Stimulated activated naive B cell treated with anti-CD40 and anti-IgM and Interleukin-4, amounts not matched to agents 10 μg/mL and 1 μg/mL and 100 μg/mL, for 72 hours (primary cell): Measurements from ENCODE around the gene PSMD6.
A peak's percentile ranks its signal among the peaks of the same experiment; 100 is the strongest.

Experiments
- ATAC-seq, 2 donors: fragments of 150-1000 bp; cut with Tn5 transposase; replicated peaks; 2 replicates each; pipeline ENCODE4 v1.10.0; 2021; ENCODE audit warnings: moderate library complexity in 1 of 2
- DNase-seq: peaks from one replicate; pipeline ENCODE4 v3.0.0; 2021
- H3K27ac Mint-ChIP-seq: one replicate; pipeline ENCODE4 v1.8.0; 2022; ENCODE audit warnings: mild to moderate bottlenecking, mixed read lengths
- H3K27me3 Mint-ChIP-seq, 2 donors: one replicate each; pipeline ENCODE4 v1.8.0; 2022; ENCODE audit warnings: mixed read lengths in 2 of 2
- H3K36me3 Mint-ChIP-seq, 2 donors: one replicate each; pipeline ENCODE4 v1.8.0; 2022; ENCODE audit warnings: mixed read lengths in 2 of 2, mild to moderate bottlenecking in 1 of 2
- H3K4me1 Mint-ChIP-seq, 2 donors: one replicate each; pipeline ENCODE4 v1.8.0; 2022; ENCODE audit warnings: mixed read lengths in 2 of 2, mild to moderate bottlenecking in 1 of 2
- H3K4me3 Mint-ChIP-seq, 2 donors: one replicate each; pipeline ENCODE4 v1.8.0; 2022; ENCODE audit warnings: mild to moderate bottlenecking in 2 of 2, mixed read lengths in 2 of 2, moderate library complexity in 1 of 2
- H3K9me3 Mint-ChIP-seq, 2 donors: one replicate each; pipeline ENCODE4 v1.8.0; 2022; ENCODE audit warnings: mixed read lengths in 2 of 2, mild to moderate bottlenecking in 1 of 2

Gene PSMD6

DNA sequence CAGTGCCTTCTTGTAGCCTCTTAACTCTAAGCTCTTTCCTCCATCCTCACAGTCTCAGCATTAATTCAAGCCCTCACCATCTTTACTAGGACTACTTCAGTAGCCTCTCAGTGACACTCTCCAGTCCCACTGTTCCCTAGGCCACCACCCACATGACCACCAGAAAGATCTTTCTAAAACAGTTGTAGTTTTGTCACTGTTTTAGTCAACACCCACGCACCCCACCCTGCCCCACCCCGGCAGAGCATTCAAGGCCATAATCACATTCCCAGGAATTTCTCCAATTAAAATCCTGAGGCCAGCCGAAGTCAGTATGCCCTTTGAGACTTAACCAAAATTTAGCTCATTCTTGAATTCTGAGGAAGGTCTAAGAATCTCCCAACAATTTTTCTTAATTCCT lies 31.2 kb upstream of the PSMD6 start:
- H3K4me1 Mint-ChIP-seq, result peaks cover 4% of the 10 kb centered on the region in 2 donors
- no peaks in the 10 kb centered on the region for H3K9me3 Mint-ChIP-seq
- peaks cover 39 to 52% of the 10 kb centered on the region in 2 donors for H3K27me3 Mint-ChIP-seq
- H3K36me3 Mint-ChIP-seq, result no peaks in the 10 kb centered on the region
- H3K4me3 Mint-ChIP-seq, result no peak overlapping the region
- DNase-seq (no peak), ATAC-seq (no peak)
- H3K27ac Mint-ChIP-seq, result no peak overlapping the region

GRCh38 chr3:64053581-64053980 lies 30.3 kb upstream of the PSMD6 start:
- ATAC-seq, result no peak
- Mint-ChIP-seq H3K4me1 (peaks cover 3 to 5% of the 10 kb centered on the region in 2 donors), H3K27ac (no peak overlapping the region), H3K27me3 (peaks cover 40 to 55% of the 10 kb centered on the region in 2 donors), H3K36me3 (no peaks in the 10 kb centered on the region), H3K4me3 (no peak overlapping the region), H3K9me3 (no peaks in the 10 kb centered on the region)
- no peak for DNase-seq

DNA sequence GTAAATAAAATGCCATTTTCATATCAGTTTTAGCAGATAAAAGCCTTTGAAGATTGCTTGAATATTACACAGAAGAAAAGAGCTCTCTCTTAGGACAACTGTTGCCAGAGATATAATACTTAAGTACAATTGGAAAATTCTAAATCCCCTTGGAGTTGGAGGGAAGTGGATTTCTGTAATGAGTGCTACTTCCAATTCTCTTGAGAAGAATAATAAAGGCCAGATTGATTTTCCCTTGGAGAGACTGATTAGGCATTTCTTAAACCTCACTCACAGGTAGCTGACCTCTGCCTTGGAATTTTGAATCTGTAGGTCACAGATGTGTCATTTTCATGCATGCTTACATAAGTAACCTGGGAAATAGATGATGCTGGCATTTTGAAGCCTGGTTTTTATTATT lies 29.8 kb upstream of the PSMD6 start:
- no peak for DNase-seq
- peaks cover 4 to 8% of the 10 kb centered on the region in 2 donors for H3K4me1 Mint-ChIP-seq
- H3K4me3 Mint-ChIP-seq, result no peak overlapping the region
- no peaks in the 10 kb centered on the region for H3K9me3 Mint-ChIP-seq
- no peaks in the 10 kb centered on the region for H3K36me3 Mint-ChIP-seq
- no peak overlapping the region for H3K27ac Mint-ChIP-seq
- ATAC-seq, result no peak
- peaks cover 35 to 55% of the 10 kb centered on the region in 2 donors for H3K27me3 Mint-ChIP-seq

DNA sequence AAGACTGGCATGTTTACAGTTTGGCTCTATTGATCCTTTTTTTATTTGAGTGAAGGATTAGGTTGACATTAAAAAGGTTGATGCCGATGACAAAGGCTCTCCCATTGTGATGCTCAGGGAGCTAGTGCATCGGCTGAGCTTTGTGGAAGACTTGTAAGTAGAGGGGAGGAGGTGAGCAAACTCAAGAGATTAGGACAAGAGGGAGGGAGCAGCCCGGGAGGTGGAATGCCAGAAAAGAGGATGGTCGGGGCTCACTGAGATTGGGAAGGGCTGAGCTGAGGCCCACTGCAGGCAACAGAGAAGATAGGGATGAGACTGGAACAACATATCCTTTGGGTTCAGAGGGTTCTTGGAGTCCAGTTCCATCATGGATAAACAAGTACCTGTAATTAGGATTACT lies 26.5 kb upstream of the PSMD6 start:
- Mint-ChIP-seq H3K9me3 (no peaks in the 10 kb centered on the region), H3K27me3 (peaks cover 21 to 46% of the 10 kb centered on the region in 2 donors), H3K4me1 (peaks cover 4 to 8% of the 10 kb centered on the region in 2 donors), H3K27ac (no peak overlapping the region), H3K36me3 (no peaks in the 10 kb centered on the region), H3K4me3 (no peak overlapping the region)
- ATAC-seq, result no peak
- DNase-seq, result no peak

DNA sequence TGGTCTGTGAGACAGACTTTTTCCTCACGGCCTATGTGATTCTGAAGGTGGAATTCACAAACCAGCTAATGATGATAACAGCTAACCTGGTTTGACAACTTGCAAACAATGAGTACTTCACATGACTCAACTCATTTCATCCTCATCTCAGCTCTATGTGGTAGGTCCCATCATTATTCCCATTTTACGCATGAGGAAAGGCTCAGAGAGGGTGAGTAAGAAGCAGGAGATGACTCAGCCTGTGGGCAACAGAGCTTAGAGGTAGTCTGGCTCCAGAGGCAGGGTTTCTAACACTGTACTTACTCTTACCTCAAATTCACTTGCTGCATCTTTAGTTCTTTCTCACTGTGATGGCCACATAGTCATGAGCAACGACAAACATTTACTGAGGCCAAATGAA lies 25.8 kb upstream of the PSMD6 start:
- peaks cover 4 to 8% of the 10 kb centered on the region in 2 donors for H3K4me1 Mint-ChIP-seq

DNA sequence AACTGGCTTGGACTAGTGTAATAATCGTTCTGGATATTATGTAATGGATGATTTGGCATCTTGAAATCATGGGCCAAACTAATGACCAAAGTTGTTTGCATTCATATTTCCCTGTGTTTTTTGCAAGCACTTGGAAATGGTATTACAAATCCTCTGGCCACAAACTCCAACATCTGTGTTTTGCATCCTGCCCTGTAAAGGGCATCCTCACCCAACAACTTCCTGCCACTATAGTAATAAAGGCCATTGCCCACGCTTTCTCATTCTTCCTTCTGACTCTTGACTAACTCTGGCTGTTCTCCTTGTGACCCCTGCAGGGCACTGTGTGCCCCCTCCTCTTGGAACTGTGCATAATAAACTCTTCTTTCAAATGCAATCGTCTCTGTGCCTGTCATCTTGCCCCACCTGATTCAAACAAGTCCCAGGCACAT lies 25.4 kb upstream of the PSMD6 start:
- H3K27me3 Mint-ChIP-seq, result peaks cover 21 to 47% of the 10 kb centered on the region in 2 donors
- H3K4me1 Mint-ChIP-seq, result peaks cover 4 to 8% of the 10 kb centered on the region in 2 donors
- no peaks in the 10 kb centered on the region for H3K36me3 Mint-ChIP-seq
- H3K27ac Mint-ChIP-seq, result no peak overlapping the region
- peak; percentile 57 to 59 for ATAC-seq
- no peak for DNase-seq
- no peaks in the 10 kb centered on the region for H3K9me3 Mint-ChIP-seq
- no peak overlapping the region for H3K4me3 Mint-ChIP-seq

More for the DNA sequence above, 25.8 kb upstream of the PSMD6 start:
- H3K9me3 Mint-ChIP-seq, result no peaks in the 10 kb centered on the region
- H3K27me3 Mint-ChIP-seq, result peaks cover 21 to 43% of the 10 kb centered on the region in 2 donors
- no peak overlapping the region for H3K4me3 Mint-ChIP-seq
- ATAC-seq, result peak; percentile 29 to 46
- H3K36me3 Mint-ChIP-seq, result no peaks in the 10 kb centered on the region
- no peak overlapping the region for H3K27ac Mint-ChIP-seq
- no peak for DNase-seq

- ATAC-seq (no peak), DNase-seq (no peak)
- peaks cover 21 to 47% of the 10 kb centered on the region in 2 donors for H3K27me3 Mint-ChIP-seq
- H3K9me3 Mint-ChIP-seq, result no peaks in the 10 kb centered on the region
- H3K27ac Mint-ChIP-seq, result no peak overlapping the region
- no peaks in the 10 kb centered on the region for H3K36me3 Mint-ChIP-seq
- peaks cover 4 to 8% of the 10 kb centered on the region in 2 donors for H3K4me1 Mint-ChIP-seq
- H3K4me3 Mint-ChIP-seq, result no peak overlapping the region
Measured at GRCh38 chr3:64047787-64048186, 24.5 kb upstream of the PSMD6 start.

DNA sequence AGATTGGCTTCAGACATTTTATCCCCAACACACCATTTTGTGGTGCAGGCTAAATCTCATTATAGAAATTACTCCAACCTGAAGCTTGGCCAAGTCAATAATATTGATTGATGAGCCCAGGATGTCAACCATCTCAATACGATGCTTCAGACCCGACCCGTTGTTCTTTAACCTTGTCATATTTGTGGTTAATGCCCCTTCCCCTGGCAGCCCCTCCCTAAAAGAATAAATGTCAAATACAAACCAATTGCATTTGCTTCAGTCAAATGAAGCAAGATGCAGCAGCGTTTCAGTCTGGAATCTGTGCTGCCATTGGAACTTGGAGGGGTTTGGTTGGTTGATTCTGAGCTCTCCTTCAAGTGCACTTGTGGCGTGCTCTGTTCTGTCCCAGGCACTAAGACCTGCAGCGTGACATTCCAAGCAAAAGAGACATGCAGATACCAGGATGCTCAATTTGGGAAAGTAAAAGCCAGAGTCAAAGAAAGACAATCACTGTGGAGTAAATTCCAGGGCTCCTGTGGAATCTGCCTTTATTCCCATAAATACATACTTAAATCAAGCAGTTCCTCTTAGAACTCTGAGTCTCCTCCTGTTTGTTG lies 23.8 kb upstream of the PSMD6 start:
- Mint-ChIP-seq H3K4me3 (no peak overlapping the region), H3K27me3 (peaks cover 21 to 47% of the 10 kb centered on the region in 2 donors), H3K36me3 (no peaks in the 10 kb centered on the region), H3K4me1 (peaks cover 4 to 8% of the 10 kb centered on the region in 2 donors), H3K9me3 (no peaks in the 10 kb centered on the region), H3K27ac (no peak overlapping the region)
- DNase-seq (no peak), ATAC-seq (no peak)

DNA sequence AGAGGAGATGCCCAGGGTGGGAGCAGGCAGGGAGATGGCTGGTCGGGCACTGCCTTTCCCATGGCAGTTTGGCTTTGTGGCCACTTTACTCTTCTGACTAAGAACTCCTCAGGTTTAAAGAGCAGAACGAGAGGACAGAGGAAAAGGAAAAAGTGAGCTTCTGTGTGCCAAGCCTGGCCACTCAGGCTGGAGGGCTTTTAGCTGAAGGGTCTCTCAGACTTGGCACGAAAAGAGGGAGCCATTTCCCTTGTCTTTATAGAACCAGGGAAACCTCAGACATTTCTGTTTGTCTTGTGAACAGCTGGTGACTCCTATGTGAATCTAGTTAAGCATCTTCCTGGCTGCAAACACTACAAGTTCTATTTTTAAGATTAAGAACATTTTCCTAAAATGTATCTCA lies 23.3 kb upstream of the PSMD6 start:
- no peak for DNase-seq
- Mint-ChIP-seq H3K9me3 (no peaks in the 10 kb centered on the region), H3K4me3 (no peak overlapping the region), H3K27me3 (peaks cover 21 to 47% of the 10 kb centered on the region in 2 donors), H3K27ac (no peak overlapping the region), H3K36me3 (no peaks in the 10 kb centered on the region), H3K4me1 (peaks cover 4 to 8% of the 10 kb centered on the region in 2 donors)
- ATAC-seq, result no peak

- Mint-ChIP-seq H3K27ac (no peak overlapping the region), H3K36me3 (no peaks in the 10 kb centered on the region), H3K4me3 (no peak overlapping the region), H3K27me3 (peaks cover 10 to 23% of the 10 kb centered on the region in 2 donors), H3K9me3 (peaks cover 0 to 2% of the 10 kb centered on the region in 2 donors), H3K4me1 (peaks cover 16 to 27% of the 10 kb centered on the region in 2 donors)
- DNase-seq (no peak), ATAC-seq (no peak)
Measured at GRCh38 chr3:64042952-64043351, 19.7 kb upstream of the PSMD6 start.

DNA sequence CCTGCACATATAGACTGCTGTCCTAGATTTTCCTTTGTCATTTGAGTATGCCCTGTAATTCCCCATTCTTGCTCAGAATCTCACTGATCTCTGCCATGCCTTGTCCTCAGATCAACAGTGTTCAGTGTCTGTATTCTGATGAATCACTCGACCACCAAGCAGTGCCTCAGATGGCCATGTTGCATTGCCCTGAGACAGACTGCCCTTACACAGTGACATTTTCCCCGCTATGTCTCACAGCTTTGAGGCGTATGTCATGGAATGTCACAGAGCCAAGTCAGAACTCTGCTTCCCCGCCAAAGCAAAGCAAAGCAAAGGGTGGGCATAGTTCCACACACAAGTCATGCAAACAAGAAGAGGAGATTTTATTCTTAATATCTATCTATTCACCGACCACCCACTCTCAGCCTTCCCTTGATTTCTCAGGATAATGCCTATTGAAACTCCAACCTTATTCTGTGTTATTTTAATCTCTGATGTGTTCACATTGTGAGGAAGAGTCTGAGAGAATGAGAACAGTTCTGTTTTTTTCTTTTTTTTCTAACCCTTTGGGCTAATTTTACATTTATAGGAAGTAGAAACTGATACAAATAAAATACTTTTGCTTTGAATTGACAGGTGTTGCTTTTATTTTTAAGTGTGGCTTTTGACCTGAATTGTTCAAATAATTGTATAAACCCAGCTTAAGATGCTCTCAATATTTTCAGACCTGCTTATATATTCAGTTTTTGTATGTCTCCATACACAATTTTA lies 16.9 kb upstream of the PSMD6 start:
- H3K4me1 Mint-ChIP-seq, result peaks cover 15 to 28% of the 10 kb centered on the region in 2 donors
- no peak overlapping the region for H3K27ac Mint-ChIP-seq
- no peak overlapping the region for H3K4me3 Mint-ChIP-seq
- ATAC-seq (peak; percentile 12 to 46), DNase-seq (no peak)
- peaks cover 0 to 7% of the 10 kb centered on the region in 2 donors for H3K27me3 Mint-ChIP-seq
- H3K9me3 Mint-ChIP-seq, result peaks cover 0 to 2% of the 10 kb centered on the region in 2 donors
- no peaks in the 10 kb centered on the region for H3K36me3 Mint-ChIP-seq

DNA sequence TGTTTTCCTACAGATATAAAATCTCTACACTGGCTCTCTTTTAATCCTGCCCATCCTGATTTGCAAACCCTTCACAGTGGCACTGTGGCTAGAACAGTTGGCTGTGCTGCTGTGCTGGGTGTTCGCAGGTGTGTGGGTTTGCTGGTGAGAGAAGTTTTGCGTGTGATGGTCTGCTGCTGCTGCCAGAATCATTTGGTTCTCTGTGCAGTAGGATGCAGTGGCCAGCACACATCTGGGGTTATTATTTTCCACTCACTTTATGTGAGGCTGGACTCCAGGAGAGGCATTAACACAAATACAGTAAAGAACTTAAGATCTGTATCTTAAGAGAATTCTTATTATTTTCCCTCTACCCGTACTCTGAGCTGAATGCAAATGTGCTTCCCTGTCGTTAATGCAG lies 16.0 kb upstream of the PSMD6 start:
- no peak for ATAC-seq
- peaks cover 15 to 28% of the 10 kb centered on the region in 2 donors for H3K4me1 Mint-ChIP-seq
- DNase-seq, result no peak
- peaks cover 2 to 3% of the 10 kb centered on the region in 2 donors for H3K9me3 Mint-ChIP-seq
- H3K36me3 Mint-ChIP-seq, result peaks cover 0 to 2% of the 10 kb centered on the region in 2 donors
- no peak overlapping the region for H3K27ac Mint-ChIP-seq
- no peak overlapping the region for H3K4me3 Mint-ChIP-seq
- peaks cover 3 to 7% of the 10 kb centered on the region in 2 donors for H3K27me3 Mint-ChIP-seq

DNA sequence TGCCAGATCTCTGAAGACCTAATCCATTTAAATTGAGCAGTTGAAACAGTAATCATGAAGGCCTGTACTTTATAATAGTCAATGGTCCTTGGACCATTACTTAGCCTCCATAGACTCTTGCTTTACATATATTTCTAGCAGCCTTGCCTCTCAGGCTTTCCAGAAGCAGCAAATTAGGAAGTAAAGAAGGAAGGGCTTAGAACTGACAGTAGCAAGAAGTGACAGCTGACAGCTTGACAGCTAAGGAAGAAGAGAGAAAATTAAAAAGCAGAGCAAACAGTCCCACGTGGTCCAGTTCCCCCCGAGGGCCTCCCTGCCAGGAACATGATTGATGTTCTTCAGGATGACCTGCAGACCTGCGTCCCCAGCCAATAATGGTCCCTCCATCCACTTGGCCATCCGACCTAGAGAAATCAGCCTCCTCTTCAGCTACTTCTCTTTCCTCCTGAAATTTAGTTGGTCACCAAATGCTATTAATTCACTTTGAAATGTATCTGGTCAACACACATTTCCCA lies 15.0 kb upstream of the PSMD6 start:
- Mint-ChIP-seq H3K4me3 (no peak overlapping the region), H3K36me3 (peaks cover 0 to 8% of the 10 kb centered on the region in 2 donors), H3K27me3 (peaks cover 6 to 8% of the 10 kb centered on the region in 2 donors), H3K27ac (peak overlapping the region; percentile 27), H3K4me1 (peaks cover 15 to 28% of the 10 kb centered on the region in 2 donors), H3K9me3 (peaks cover 7 to 8% of the 10 kb centered on the region in 2 donors)
- ATAC-seq, result no peak
- no peak for DNase-seq

GRCh38 chr3:64037084-64037483 lies 13.8 kb upstream of the PSMD6 start:
- peaks cover 7 to 8% of the 10 kb centered on the region in 2 donors for H3K9me3 Mint-ChIP-seq
- H3K27me3 Mint-ChIP-seq, result peaks cover 10 to 12% of the 10 kb centered on the region in 2 donors
- peaks cover 16 to 28% of the 10 kb centered on the region in 2 donors for H3K4me1 Mint-ChIP-seq
- DNase-seq, result no peak
- H3K36me3 Mint-ChIP-seq, result peaks cover 0 to 8% of the 10 kb centered on the region in 2 donors
- no peak overlapping the region for H3K4me3 Mint-ChIP-seq
- no peak for ATAC-seq
- no peak overlapping the region for H3K27ac Mint-ChIP-seq

GRCh38 chr3:64033069-64033468 lies 9.8 kb upstream of the PSMD6 start:
- H3K9me3 Mint-ChIP-seq, result peaks cover 6 to 7% of the 10 kb centered on the region in 2 donors
- H3K36me3 Mint-ChIP-seq, result peaks cover 0 to 8% of the 10 kb centered on the region in 2 donors
- peaks cover 27% of the 10 kb centered on the region in 2 donors for H3K27me3 Mint-ChIP-seq
- peaks cover 6 to 7% of the 10 kb centered on the region in 2 donors for H3K4me1 Mint-ChIP-seq
- no peak for ATAC-seq
- no peak for DNase-seq
- no peak overlapping the region for H3K27ac Mint-ChIP-seq
- no peak overlapping the region for H3K4me3 Mint-ChIP-seq
